Peyer's patch (tissue), 4 donors: ENCODE data around the gene AK8. TPM values are rescaled to one million over a fixed set of nuclear protein-coding genes. Genes with fewer than 3 reads are reported as not detected.

ENCODE experiments used
- DNase-seq, 3 donors: peaks; one replicate each; pipeline ENCODE4 v3.0.0-alpha.2; 2017 to 2019
- H3K27ac ChIP-seq, 4 donors: fragments of 200-600 bp; sonication (generic); one replicate each; pipeline ENCODE4 v1.5.1; 2016 to 2019
- H3K27me3 ChIP-seq, 2 donors: fragments of 200-600 bp; sonication (generic); one replicate each; pipeline ENCODE4 v1.5.1; 2019
- H3K36me3 ChIP-seq, 3 donors: fragments of 200-600 bp; sonication (generic); one replicate each; pipeline ENCODE4 v1.5.1; 2016 to 2019
- H3K4me1 ChIP-seq, 4 donors: fragments of 200-600 bp; sonication (generic); one replicate each; pipeline ENCODE4 v1.5.1; 2016 to 2019
- H3K4me3 ChIP-seq, 4 donors: fragments of 200-600 bp; sonication (generic); 1 replicate in 3 of 4; 2 replicates in 1 of 4; pipeline ENCODE4 v1.5.1; 2016 to 2019; ENCODE audit warnings: mild to moderate bottlenecking in 1 of 4
- H3K9me3 ChIP-seq, 4 donors: fragments of 200-600 bp; sonication (generic); one replicate each; pipeline ENCODE4 v1.5.1; 2016 to 2019; ENCODE audit warnings: mild to moderate bottlenecking in 1 of 4
- CTCF ChIP-seq, 6 experiments: fragments of 450-650 bp in 4 of 6; fragments of 200-600 bp in 2 of 6; sonication (generic) in 1 of 6; IDR thresholded peaks; one replicate each; pipeline ENCODE4 v1.5.1; 2017 to 2019; ENCODE audit warnings: antibody characterized with exemption in 6 of 6, mild to moderate bottlenecking in 3 of 6, moderate library complexity in 1 of 6
- POLR2A ChIP-seq, 2 donors: fragments of 450-650 bp; IDR thresholded peaks; one replicate each; pipeline ENCODE4 v1.5.1; 2017; ENCODE audit warnings: antibody characterized with exemption in 2 of 2, mild to moderate bottlenecking in 2 of 2, moderate library complexity in 2 of 2
- total RNA-seq, 4 donors: library from RNA; depleted of rRNA; stranded (reverse); fragments of >200 nt; gene quantifications; one replicate each; pipeline ENCODE4 v1.1.0, GENCODE V29; 2016

AK8 gene
- total RNA-seq, 4 donors from 2014 or later = not detected

DNA sequence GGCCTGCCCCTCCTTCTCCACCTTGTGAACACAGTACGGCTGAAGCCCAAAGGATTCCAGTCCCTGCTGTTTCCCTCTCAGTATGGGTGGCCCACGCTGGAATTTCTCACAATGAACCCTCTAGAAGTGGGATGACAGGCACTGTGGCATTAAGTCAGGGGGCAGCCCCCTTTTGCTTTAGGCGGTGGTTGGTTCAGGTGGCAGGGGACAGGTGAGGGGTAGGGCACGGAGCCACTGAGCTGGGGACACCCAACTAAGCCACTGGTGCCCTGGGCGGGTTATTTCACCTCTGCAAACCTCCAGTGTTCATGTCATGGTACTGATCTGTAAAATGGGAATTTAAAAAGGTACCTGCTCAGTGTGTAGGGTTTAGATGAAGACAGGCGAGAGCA, 8.2 kb upstream of the AK8 start:
- H3K4me1 ChIP-seq = no peaks in the 10 kb centered on the region
- H3K4me3 ChIP-seq = no peak overlapping the region
- no peak overlapping the region for H3K27ac ChIP-seq
- no peaks in the 10 kb centered on the region for H3K27me3 ChIP-seq
- DNase-seq = peak in 1 of 3 donors; percentile 38
- peaks cover 0 to 3% (median 0%) of the 10 kb centered on the region in 3 donors for H3K36me3 ChIP-seq
- no peak for TF ChIP-seq POLR2A (IDR thresholded peaks at IDR 0.05)
- no peak for TF ChIP-seq CTCF (IDR thresholded peaks at IDR 0.05)
- H3K9me3 ChIP-seq = no peaks in the 10 kb centered on the region

GRCh38 chr9:132885720-132886333, 7.7 kb upstream of the AK8 start:
- H3K9me3 ChIP-seq = no peaks in the 10 kb centered on the region
- H3K27ac ChIP-seq = no peak overlapping the region
- peaks cover 0 to 3% (median 0%) of the 10 kb centered on the region in 3 donors for H3K36me3 ChIP-seq
- no peak for TF ChIP-seq CTCF (IDR thresholded peaks at IDR 0.05)
- no peak for TF ChIP-seq POLR2A (IDR thresholded peaks at IDR 0.05)
- peak in 1 of 3 donors; percentile 29 for DNase-seq
- H3K4me1 ChIP-seq = no peaks in the 10 kb centered on the region
- H3K27me3 ChIP-seq = no peaks in the 10 kb centered on the region
- H3K4me3 ChIP-seq = no peak overlapping the region

- Histone ChIP-seq H3K36me3 (peaks cover 0 to 3% (median 0%) of the 10 kb centered on the region in 3 donors), H3K9me3 (no peaks in the 10 kb centered on the region), H3K27me3 (no peaks in the 10 kb centered on the region), H3K4me1 (peaks cover 0 to 7% (median 2%) of the 10 kb centered on the region in 4 donors), H3K4me3 (no peak overlapping the region), H3K27ac (no peak overlapping the region)
- no peak for DNase-seq
- TF ChIP-seq POLR2A (IDR thresholded peaks at IDR 0.05) (no peak), CTCF (IDR thresholded peaks at IDR 0.05) (no peak)
Measured at GRCh38 chr9:132883349-132884294, 5.5 kb upstream of the AK8 start.

DNA sequence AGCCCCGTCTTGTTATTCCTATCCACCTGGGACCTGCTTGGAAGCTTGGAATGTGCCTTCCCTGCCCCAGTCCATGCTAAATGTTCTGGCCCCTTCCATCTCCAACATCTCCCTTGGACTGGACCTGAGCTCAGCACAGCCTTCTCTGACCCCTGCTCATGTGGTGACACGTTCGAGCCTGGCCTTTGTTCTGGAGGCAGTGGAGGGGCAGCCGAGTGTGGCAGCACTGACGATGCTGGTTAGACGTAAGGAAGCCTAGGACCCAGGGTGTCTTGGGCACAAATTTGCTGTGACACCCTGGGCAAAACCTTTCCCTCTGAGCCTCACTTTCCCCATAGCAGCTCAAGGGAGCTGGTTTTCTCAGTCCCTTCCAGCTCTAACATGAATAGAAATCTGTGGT, 4.5 kb upstream of the AK8 start:
- Histone ChIP-seq H3K9me3 (no peaks in the 10 kb centered on the region), H3K36me3 (no peaks in the 10 kb centered on the region), H3K27me3 (no peaks in the 10 kb centered on the region), H3K27ac (no peak overlapping the region), H3K4me3 (no peak overlapping the region), H3K4me1 (peaks cover 0 to 11% (median 3%) of the 10 kb centered on the region in 4 donors)
- DNase-seq = no peak
- no peak for TF ChIP-seq POLR2A (IDR thresholded peaks at IDR 0.05)
- TF ChIP-seq CTCF (IDR thresholded peaks at IDR 0.05) = no peak

- Histone ChIP-seq H3K9me3 (no peaks in the 10 kb centered on the region), H3K36me3 (no peaks in the 10 kb centered on the region), H3K4me1 (peaks cover 0 to 14% (median 3%) of the 10 kb centered on the region in 4 donors), H3K4me3 (no peak overlapping the region), H3K27ac (no peak overlapping the region), H3K27me3 (no peaks in the 10 kb centered on the region)
- DNase-seq = no peak
- no peak for TF ChIP-seq POLR2A (IDR thresholded peaks at IDR 0.05)
- no peak for TF ChIP-seq CTCF (IDR thresholded peaks at IDR 0.05)
Measured at GRCh38 chr9:132881826-132882225, 3.7 kb upstream of the AK8 start.
